Peyer's patch (tissue), 4 donors: ENCODE results near the gene PRDX2. TPM values are rescaled to one million over a fixed set of nuclear protein-coding genes. Genes with fewer than 3 reads are reported as not detected.

Source experiments
- DNase-seq, 3 donors: peaks; one replicate each; pipeline ENCODE4 v3.0.0-alpha.2; 2017 to 2019
- H3K27ac ChIP-seq, 4 donors: fragments of 200-600 bp; sonication (generic); one replicate each; pipeline ENCODE4 v1.5.1; 2016 to 2019
- H3K27me3 ChIP-seq, 2 donors: fragments of 200-600 bp; sonication (generic); one replicate each; pipeline ENCODE4 v1.5.1; 2019
- H3K36me3 ChIP-seq, 3 donors: fragments of 200-600 bp; sonication (generic); one replicate each; pipeline ENCODE4 v1.5.1; 2016 to 2019
- H3K4me1 ChIP-seq, 4 donors: fragments of 200-600 bp; sonication (generic); one replicate each; pipeline ENCODE4 v1.5.1; 2016 to 2019
- H3K4me3 ChIP-seq, 4 donors: fragments of 200-600 bp; sonication (generic); 1 replicate in 3 of 4; 2 replicates in 1 of 4; pipeline ENCODE4 v1.5.1; 2016 to 2019; ENCODE audit warnings: mild to moderate bottlenecking in 1 of 4
- H3K9me3 ChIP-seq, 4 donors: fragments of 200-600 bp; sonication (generic); one replicate each; pipeline ENCODE4 v1.5.1; 2016 to 2019; ENCODE audit warnings: mild to moderate bottlenecking in 1 of 4
- CTCF ChIP-seq, 6 experiments: fragments of 450-650 bp in 4 of 6; fragments of 200-600 bp in 2 of 6; sonication (generic) in 1 of 6; IDR thresholded peaks; one replicate each; pipeline ENCODE4 v1.5.1; 2017 to 2019; ENCODE audit warnings: antibody characterized with exemption in 6 of 6, mild to moderate bottlenecking in 3 of 6, moderate library complexity in 1 of 6
- POLR2A ChIP-seq, 2 donors: fragments of 450-650 bp; IDR thresholded peaks; one replicate each; pipeline ENCODE4 v1.5.1; 2017; ENCODE audit warnings: antibody characterized with exemption in 2 of 2, mild to moderate bottlenecking in 2 of 2, moderate library complexity in 2 of 2
- total RNA-seq, 4 donors: library from RNA; depleted of rRNA; stranded (reverse); fragments of >200 nt; gene quantifications; one replicate each; pipeline ENCODE4 v1.1.0, GENCODE V29; 2016

PRDX2 gene
- total RNA-seq, 4 donors from 2014 or later: 150 to 461 (median 375) TPM

- no peak for TF ChIP-seq CTCF (IDR thresholded peaks at IDR 0.05)
- TF ChIP-seq POLR2A (IDR thresholded peaks at IDR 0.05): peak in 1 of 2 donors; percentile 62
- Histone ChIP-seq H3K4me1 (peaks cover 24 to 72% (median 49%) of the 10 kb centered on the region in 4 donors), H3K36me3 (no peaks in the 10 kb centered on the region), H3K9me3 (no peaks in the 10 kb centered on the region), H3K27ac (peak overlapping the region; percentile 97 to 100 (median 100)), H3K27me3 (no peaks in the 10 kb centered on the region), H3K4me3 (no peak overlapping the region)
- DNase-seq: peak in 2 of 3 donors; percentile 71 to 77
Measured at GRCh38 chr19:12785431-12786031, 16.1 kb downstream of the PRDX2 start.

DNA sequence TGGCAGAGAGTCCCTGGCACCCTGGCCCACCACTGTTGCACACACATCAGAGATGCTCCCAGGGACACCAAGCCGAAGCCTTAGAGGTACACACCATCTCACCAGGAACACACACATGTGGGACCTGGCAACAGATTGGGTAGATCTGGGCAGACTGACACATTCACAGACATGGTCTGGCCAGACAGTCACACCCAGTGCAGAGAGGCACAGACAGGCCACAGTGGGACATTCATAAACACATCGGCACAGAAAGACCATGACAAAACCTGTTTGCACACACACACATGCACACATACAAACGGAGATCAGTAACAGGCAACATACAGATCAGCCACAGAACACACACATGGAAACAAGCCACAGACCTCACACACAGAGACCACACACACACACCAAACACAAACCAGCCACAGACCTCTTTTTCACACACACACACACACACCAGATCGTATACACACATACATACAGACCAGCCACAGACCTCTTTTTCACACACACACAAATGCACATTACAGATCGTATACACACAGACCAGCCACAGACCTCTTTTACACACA is 16.6 kb downstream of the PRDX2 start:
- Histone ChIP-seq H3K27me3 (no peaks in the 10 kb centered on the region), H3K36me3 (no peaks in the 10 kb centered on the region), H3K4me3 (no peak overlapping the region), H3K27ac (peak overlapping the region; percentile 97 to 100 (median 100)), H3K4me1 (peaks cover 24 to 72% (median 49%) of the 10 kb centered on the region in 4 donors), H3K9me3 (no peaks in the 10 kb centered on the region)
- peak in 1 of 3 donors; percentile 56 for DNase-seq
- TF ChIP-seq POLR2A (IDR thresholded peaks at IDR 0.05): no peak
- TF ChIP-seq CTCF (IDR thresholded peaks at IDR 0.05): no peak

GRCh38 chr19:12784394-12784870 is 17.2 kb downstream of the PRDX2 start:
- H3K36me3 ChIP-seq: no peaks in the 10 kb centered on the region
- no peaks in the 10 kb centered on the region for H3K9me3 ChIP-seq
- TF ChIP-seq CTCF (IDR thresholded peaks at IDR 0.05): no peak
- TF ChIP-seq POLR2A (IDR thresholded peaks at IDR 0.05): no peak
- peaks cover 24 to 72% (median 49%) of the 10 kb centered on the region in 4 donors for H3K4me1 ChIP-seq
- no peaks in the 10 kb centered on the region for H3K27me3 ChIP-seq
- H3K27ac ChIP-seq: peak overlapping the region; percentile 97 to 100 (median 100)
- peak in 1 of 3 donors; percentile 52 for DNase-seq
- H3K4me3 ChIP-seq: no peak overlapping the region

- H3K4me3 ChIP-seq: peak overlapping the region in 1 of 4 donors; percentile 4
- TF ChIP-seq CTCF (IDR thresholded peaks at IDR 0.05): no peak
- TF ChIP-seq POLR2A (IDR thresholded peaks at IDR 0.05): no peak
- no peaks in the 10 kb centered on the region for H3K27me3 ChIP-seq
- H3K27ac ChIP-seq: peak overlapping the region; percentile 97 to 100 (median 100)
- H3K36me3 ChIP-seq: no peaks in the 10 kb centered on the region
- DNase-seq: peak in 2 of 3 donors; percentile 72 to 75
- H3K9me3 ChIP-seq: no peaks in the 10 kb centered on the region
- peaks cover 24 to 74% (median 47%) of the 10 kb centered on the region in 4 donors for H3K4me1 ChIP-seq
Measured at GRCh38 chr19:12783849-12784393, 17.7 kb downstream of the PRDX2 start.

GRCh38 chr19:12783291-12783848 is 18.2 kb downstream of the PRDX2 start:
- Histone ChIP-seq H3K9me3 (no peaks in the 10 kb centered on the region), H3K27me3 (no peaks in the 10 kb centered on the region), H3K36me3 (no peaks in the 10 kb centered on the region), H3K4me3 (peak overlapping the region; percentile 39 to 62 (median 50)), H3K4me1 (peaks cover 24 to 76% (median 46%) of the 10 kb centered on the region in 4 donors), H3K27ac (peak overlapping the region; percentile 97 to 100 (median 100))
- TF ChIP-seq CTCF (IDR thresholded peaks at IDR 0.05) (no peak), POLR2A (IDR thresholded peaks at IDR 0.05) (no peak)
- DNase-seq: no peak
